Fibroblast of gingiva (primary cell): ENCODE results near the gene KCNQ2.

Experiments
- DNase-seq: peaks from one replicate; pipeline ENCODE4 v3.0.0-alpha.2; 2011; ENCODE audit warnings: low read depth

The KCNQ2 gene

GRCh38 chr20:63454731-63455567, 17.5 kb downstream of the KCNQ2 start:
- DNase-seq, result no peak

GRCh38 chr20:63452821-63453523, 19.5 kb downstream of the KCNQ2 start:
- no peak for DNase-seq

GRCh38 chr20:63452341-63452740, 20.1 kb downstream of the KCNQ2 start:
- no peak for DNase-seq

GRCh38 chr20:63451821-63452220, 20.6 kb downstream of the KCNQ2 start:
- no peak for DNase-seq

DNA sequence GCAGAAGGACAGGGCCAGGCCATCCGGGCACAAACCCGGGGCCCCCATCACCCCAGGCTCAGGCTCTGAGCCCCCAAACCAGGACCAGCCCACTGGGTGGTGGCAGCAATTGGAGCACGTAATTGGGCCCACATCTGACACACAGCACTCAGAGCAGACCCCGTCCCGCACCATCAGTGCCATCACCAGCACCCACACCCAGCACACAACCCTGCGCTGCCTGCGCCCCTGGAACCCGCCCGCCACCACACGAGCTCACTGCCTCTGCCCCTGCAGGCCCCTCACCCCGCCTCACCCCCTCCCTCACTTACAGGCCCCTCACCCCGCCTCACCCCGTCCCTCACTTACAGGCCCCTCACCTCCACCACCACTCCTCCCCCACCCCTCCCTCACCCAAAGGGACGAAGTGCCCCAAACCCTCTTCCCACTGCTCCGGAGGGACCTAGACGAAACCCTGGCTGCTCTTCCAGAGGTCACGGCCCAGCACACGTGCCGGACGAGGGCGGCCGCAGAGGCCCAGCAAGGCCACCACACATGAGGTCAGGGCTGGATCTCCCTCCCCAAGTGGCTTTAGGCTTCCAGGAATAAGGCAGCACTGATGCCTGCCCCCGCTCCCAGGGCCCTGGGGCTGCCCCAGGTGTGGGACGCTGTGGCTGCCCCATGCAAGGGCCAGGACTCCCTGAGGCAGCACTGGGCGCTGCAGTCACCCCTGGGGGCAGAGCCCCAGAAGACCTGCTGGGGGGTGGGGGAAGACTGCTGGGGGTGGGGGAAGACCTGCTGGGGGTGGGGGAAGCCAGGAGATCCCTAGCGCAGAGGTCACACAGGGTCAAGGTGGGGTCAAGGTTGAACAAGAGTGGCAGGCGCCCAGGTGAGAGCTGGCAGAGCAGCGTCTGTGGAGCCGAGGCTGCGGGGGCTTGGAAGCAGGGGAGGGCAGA, 22.4 kb downstream of the KCNQ2 start:
- DNase-seq, result no peak

GRCh38 chr20:63449025-63449424, 23.4 kb downstream of the KCNQ2 start:
- no peak for DNase-seq

DNA sequence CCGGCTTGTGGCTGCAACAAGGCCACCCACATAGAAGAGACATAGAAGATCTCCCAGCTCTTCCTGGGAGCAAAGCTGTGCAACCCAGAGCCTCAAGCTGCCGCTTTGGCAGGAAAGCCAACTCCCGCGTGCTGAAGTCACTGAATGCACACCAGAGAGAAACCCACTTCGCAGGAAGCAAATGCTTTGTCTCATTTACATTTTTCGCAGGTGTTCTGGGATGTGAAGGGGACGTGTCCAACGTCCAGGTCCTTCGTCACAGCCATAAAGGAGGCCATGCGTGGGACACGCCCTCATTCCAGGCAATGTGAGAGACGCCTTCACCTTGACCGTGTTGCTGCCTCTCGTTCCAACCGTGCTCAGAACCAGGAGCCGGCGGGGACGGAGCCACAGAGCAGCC, 24.4 kb downstream of the KCNQ2 start:
- no peak for DNase-seq

- no peak for DNase-seq
Observed at GRCh38 chr20:63447320-63447719, 25.1 kb downstream of the KCNQ2 start.

DNA sequence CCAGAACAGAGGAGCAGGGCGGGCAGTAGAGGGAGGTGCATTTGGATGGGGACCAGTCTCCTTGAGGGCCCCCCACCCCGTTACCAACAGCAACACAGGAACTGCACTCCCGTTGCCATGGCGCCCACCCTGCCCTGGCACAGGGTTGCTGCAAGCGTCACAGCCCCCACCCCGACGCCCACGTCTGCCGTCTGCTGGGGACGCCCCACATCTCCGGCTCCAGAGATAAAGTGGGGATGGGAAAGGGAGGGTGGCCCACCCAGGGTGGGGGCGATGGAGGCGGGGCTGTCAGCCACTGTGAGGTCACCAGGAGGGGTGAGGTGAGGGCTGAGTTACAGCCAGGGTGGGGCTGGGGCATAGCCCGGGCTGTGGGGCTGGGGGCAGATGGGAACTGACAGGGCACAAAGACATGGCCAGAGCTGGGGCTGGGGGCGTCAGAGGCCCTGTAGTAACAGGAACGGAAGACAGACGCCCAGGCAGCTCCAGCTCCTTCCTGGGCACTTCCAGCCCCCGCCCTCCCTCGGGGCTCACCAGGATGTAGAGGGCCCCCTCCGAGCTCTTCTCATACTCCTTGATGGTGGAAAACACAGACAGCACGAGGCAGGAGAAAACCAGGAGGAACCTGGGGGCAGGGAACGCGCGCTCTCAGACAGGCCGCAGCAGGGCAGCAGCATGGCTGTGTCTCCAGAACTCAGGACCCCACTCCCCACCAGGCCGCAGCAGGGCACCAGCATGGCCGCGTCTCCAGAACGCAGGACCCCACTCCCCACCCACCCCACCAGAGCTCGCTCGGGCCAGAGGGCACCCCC, 26.0 kb downstream of the KCNQ2 start:
- no peak for DNase-seq

- DNase-seq, result no peak
Observed at GRCh38 chr20:63445075-63445734, 27.2 kb downstream of the KCNQ2 start.

- DNase-seq, result no peak
Observed at GRCh38 chr20:63444548-63444947, 27.9 kb downstream of the KCNQ2 start.

GRCh38 chr20:63443606-63444395, 28.7 kb downstream of the KCNQ2 start:
- no peak for DNase-seq

- DNase-seq, result no peak
Observed at GRCh38 chr20:63442100-63442493, 30.4 kb downstream of the KCNQ2 start.

- DNase-seq, result no peak
Observed at GRCh38 chr20:63441136-63442099, 31.0 kb downstream of the KCNQ2 start.

DNA sequence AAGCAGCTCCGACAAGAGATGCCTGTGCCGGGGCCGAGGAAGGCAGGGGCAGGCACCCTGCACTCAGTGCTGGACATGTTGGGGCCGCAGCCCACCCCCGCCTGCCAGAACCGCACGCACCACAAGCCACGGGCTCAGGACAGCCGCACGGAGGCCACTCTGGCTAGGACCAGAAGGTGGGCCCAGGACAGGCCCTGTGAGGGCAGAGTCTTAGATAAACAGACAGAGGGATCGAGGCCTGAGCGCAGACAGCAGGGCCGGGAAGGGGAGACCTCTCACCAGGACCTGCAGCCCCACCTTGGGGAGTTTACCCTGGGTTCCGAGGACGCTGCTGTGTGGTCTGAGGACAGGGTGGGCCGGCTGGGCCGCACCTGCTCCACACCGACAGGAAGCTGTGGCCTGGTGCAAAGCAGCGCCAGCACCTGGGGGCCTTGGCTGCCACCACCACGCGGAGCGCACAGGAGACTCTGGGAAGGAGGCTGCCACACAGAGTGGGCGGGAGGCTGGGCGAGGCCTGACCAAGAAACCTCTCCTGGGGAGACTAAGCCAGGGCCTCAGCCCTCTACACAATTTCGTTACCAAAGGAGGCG, 32.0 kb downstream of the KCNQ2 start:
- DNase-seq, result no peak

DNA sequence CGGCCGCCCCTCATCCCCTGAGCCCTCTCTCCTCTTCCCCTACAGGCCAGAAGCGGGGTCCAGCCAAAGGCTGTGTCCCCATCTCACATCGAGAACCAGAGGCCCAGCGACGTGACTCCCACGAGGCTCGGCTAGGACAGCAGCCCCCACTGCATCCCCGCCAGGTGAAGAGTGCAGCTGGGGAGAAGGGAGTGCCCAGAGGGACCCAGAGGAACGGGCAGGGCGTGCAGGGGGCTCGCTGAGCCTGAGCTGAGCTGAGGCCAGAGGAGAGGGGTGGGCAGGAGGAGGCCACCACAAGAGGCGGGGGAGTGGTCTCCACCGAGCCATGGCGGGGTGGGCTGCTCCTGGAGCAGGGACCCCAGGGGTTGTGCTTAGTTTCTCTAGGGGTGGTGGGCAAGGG, 32.6 kb downstream of the KCNQ2 start:
- no peak for DNase-seq

DNA sequence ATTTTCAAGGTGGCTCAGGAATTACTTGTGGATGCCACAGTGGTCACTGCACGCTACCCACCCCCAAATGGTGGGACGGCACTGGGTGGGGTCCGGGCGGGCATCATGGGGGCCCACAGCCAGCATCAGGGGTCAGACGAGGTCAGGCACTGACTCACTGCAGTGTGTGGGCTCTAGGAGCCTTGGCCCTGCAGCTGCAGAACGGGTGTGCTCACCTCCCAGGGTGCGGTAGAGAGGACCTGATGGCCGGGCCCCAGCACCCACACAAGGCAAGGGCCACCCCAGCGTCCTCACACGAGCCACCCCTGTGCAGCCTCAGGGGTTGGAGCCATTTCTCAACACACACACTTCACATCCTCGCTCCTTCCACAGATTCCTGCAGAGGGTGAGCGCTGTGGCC, 34.3 kb downstream of the KCNQ2 start:
- DNase-seq, result no peak

- DNase-seq, result no peak
Observed at GRCh38 chr20:63435552-63435951, 36.9 kb downstream of the KCNQ2 start.
